ENCODE data around the gene RBBP9.

DNA sequence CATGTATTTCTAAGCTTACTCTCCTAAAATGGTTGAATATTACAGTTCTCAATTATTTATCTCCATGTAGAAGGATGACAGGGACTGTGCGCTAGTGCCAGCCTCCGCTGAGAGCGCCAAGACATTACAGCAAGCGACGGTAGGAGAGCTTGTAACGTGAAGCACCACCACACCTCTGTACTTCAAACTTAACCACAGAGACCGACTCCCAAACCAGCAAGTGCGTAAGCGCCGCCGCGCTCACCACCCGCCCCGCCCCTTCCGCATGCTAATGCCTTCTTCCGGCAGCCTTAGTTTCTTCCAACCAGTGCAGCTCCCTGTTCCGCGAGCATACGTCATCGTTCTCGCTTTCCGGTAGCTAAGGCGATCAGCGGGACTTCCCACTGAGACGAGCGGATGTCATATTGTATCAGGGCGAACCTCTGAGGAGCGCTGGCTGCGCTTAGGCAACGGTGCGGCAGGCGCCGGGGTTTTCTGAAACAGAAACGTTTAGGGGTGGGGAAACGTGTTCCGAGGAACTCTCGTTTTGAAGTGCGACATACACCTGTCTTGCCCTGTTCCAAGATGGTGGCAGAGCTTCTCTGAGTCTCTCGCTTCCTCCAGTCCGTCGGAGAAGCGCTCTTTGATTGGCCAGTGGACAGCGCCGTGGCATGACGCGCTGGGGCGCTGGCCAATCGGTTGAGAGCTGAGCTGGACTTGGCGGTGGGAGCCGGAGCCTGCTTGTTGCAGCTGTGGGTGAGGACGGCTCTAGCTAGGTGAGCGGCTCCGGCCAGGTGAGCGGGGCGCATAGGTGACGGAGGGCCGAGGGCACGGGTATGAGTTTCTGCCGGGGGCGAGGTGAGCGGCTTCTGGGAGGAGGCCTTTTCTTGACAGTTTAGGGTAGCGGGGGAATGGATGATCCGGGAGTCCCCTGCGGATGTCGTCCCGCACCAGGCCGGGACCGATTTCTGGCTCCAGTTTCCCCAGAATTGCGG lies 10.5 kb upstream of the RBBP9 start, which contains the start of gene SEC23B:
- TF ChIP-seq, protein P1, sequence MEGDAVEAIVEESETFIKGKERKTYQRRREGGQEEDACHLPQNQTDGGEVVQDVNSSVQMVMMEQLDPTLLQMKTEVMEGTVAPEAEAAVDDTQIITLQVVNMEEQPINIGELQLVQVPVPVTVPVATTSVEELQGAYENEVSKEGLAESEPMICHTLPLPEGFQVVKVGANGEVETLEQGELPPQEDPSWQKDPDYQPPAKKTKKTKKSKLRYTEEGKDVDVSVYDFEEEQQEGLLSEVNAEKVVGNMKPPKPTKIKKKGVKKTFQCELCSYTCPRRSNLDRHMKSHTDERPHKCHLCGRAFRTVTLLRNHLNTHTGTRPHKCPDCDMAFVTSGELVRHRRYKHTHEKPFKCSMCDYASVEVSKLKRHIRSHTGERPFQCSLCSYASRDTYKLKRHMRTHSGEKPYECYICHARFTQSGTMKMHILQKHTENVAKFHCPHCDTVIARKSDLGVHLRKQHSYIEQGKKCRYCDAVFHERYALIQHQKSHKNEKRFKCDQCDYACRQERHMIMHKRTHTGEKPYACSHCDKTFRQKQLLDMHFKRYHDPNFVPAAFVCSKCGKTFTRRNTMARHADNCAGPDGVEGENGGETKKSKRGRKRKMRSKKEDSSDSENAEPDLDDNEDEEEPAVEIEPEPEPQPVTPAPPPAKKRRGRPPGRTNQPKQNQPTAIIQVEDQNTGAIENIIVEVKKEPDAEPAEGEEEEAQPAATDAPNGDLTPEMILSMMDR (IDR thresholded peaks at IDR 0.05; ENCODE audit: extremely low read depth in 1 of 2, insufficient read depth in 1 of 2, low read depth in 1 of 2, low read length in 2 of 2) = no peak
- TF ChIP-seq, protein P2, sequence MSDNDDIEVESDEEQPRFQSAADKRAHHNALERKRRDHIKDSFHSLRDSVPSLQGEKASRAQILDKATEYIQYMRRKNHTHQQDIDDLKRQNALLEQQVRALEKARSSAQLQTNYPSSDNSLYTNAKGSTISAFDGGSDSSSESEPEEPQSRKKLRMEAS (IDR thresholded peaks at IDR 0.05; ENCODE audit: insufficient read depth, insufficient read length) = no peak
- TF ChIP-seq JUN (IDR thresholded peaks at IDR 0.05; ENCODE audit: borderline replicate concordance, insufficient read depth, insufficient read length, low read depth) (peak; percentile 37), EZH2 (IDR thresholded peaks at IDR 0.05; ENCODE audit: borderline replicate concordance, low read depth, low read length, severe bottlenecking) (no peak)
